SU-DHL-6 (cell line): ENCODE results near the gene VPS11.

Source experiments
- H2AFZ ChIP-seq: fragments of 200-600 bp; sonication (generic); 2 replicates; pipeline ENCODE4 v1.6.1; 2014; ENCODE audit warnings: low read depth, mild to moderate bottlenecking, moderate library complexity, mixed read lengths, antibody characterized with exemption, low read length; ENCODE audit not compliant: severe bottlenecking
- H3F3A ChIP-seq: fragments of 200-600 bp; shearing (Covaris generic); 2 replicates; pipeline ENCODE4 v1.6.0; 2016; ENCODE audit warnings: antibody characterized with exemption, mild to moderate bottlenecking; ENCODE audit not compliant: insufficient read depth
- H3K27ac ChIP-seq: fragments of 200-600 bp; sonication (generic); 2 replicates; pipeline ENCODE4 v1.5.1; 2016; ENCODE audit warnings: low read depth, mild to moderate bottlenecking, low read length, moderate library complexity, mixed read lengths
- H3K27me3 ChIP-seq: fragments of 200-600 bp; sonication (generic), shearing (Covaris generic); 2 replicates; pipeline ENCODE4 v1.6.0; 2014; ENCODE audit warnings: mild to moderate bottlenecking, low read length
- H3K36me3 ChIP-seq: fragments of 200-600 bp; sonication (generic); 2 replicates; pipeline ENCODE4 v1.6.1; 2014; ENCODE audit warnings: mild to moderate bottlenecking, low read length, mixed read lengths
- H3K4me2 ChIP-seq: fragments of 300-600, 200-600 bp; shearing (Covaris generic), sonication (generic); 2 replicates; pipeline ENCODE4 v1.6.0; 2014; ENCODE audit warnings: low read length, low read depth, mild to moderate bottlenecking; ENCODE audit not compliant: poor library complexity, severe bottlenecking
- H3K4me3 ChIP-seq: fragments of 200-600 bp; sonication (generic); 2 replicates; pipeline ENCODE4 v1.5.1; 2014; ENCODE audit warnings: antibody characterized with exemption, low read length, mild to moderate bottlenecking, mixed read lengths; ENCODE audit not compliant: insufficient read depth, poor library complexity, severe bottlenecking
- H3K79me2 ChIP-seq: fragments of 200-600 bp; sonication (generic); 2 replicates; pipeline ENCODE4 v1.6.1; 2014; ENCODE audit warnings: mild to moderate bottlenecking, low read length, moderate library complexity; ENCODE audit not compliant: insufficient read depth
- H3K9ac ChIP-seq: fragments of 200-600 bp; sonication (generic); 2 replicates; pipeline ENCODE4 v1.7.0; 2014; ENCODE audit warnings: mild to moderate bottlenecking, low read length
- H3K9me2 ChIP-seq: fragments of 200-600 bp; sonication (generic); replicated peaks from 2 replicates; pipeline ENCODE4 v1.6.1; 2014; ENCODE audit warnings: low read length; ENCODE audit not compliant: insufficient read depth
- H3K9me3 ChIP-seq: fragments of 200-600 bp; sonication (generic); 2 replicates; pipeline ENCODE4 v1.6.1; 2014; ENCODE audit warnings: low read length, mixed read lengths; ENCODE audit not compliant: insufficient read depth
- H4K20me1 ChIP-seq: fragments of 200-600 bp; sonication (generic); 2 replicates; pipeline ENCODE4 v1.6.1; 2014; ENCODE audit warnings: low read depth, mild to moderate bottlenecking, antibody characterized with exemption, low read length, moderate library complexity, mixed read lengths
- EZH2phosphoT487 ChIP-seq: fragments of 200-600 bp; sonication (generic), shearing (Covaris generic); conservative IDR thresholded peaks from 2 replicates; pipeline ENCODE4 v1.6.1; 2018; ENCODE audit warnings: mild to moderate bottlenecking, antibody characterized with exemption, low read length, moderate library complexity, mixed read lengths
- TF ChIP-seq, protein P1 (sequence below): fragments of 200-600 bp; sonication (generic); IDR thresholded peaks from one replicate; pipeline ENCODE4 v1.5.1; 2017; ENCODE audit warnings: antibody characterized with exemption, mild to moderate bottlenecking, low read length, moderate library complexity; ENCODE audit not compliant: insufficient read depth, poor library complexity, severe bottlenecking

The VPS11 gene

DNA sequence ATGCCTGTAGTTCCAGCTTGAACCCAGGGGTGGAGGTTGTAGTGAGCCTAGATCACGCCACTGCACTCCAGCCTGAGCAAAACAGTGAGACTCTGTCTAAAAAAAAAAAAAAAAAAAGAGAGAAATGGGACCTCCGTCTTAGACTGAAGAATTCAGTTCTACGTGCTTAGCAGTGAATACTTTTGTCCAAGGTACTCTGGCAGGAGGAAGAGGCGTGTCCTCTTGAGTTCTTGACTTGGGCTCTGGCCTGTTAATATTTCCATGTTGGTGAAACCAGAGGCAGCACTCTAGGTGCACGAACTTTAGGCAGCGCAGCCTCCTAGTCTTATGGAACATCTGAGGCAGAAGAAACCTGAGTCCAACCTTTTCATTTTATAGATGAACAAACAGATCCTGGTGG is 19.5 kb downstream of the VPS11 start:
- TF ChIP-seq EZH2phosphoT487: no peak
- TF ChIP-seq, protein P1, sequence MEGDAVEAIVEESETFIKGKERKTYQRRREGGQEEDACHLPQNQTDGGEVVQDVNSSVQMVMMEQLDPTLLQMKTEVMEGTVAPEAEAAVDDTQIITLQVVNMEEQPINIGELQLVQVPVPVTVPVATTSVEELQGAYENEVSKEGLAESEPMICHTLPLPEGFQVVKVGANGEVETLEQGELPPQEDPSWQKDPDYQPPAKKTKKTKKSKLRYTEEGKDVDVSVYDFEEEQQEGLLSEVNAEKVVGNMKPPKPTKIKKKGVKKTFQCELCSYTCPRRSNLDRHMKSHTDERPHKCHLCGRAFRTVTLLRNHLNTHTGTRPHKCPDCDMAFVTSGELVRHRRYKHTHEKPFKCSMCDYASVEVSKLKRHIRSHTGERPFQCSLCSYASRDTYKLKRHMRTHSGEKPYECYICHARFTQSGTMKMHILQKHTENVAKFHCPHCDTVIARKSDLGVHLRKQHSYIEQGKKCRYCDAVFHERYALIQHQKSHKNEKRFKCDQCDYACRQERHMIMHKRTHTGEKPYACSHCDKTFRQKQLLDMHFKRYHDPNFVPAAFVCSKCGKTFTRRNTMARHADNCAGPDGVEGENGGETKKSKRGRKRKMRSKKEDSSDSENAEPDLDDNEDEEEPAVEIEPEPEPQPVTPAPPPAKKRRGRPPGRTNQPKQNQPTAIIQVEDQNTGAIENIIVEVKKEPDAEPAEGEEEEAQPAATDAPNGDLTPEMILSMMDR: no peak
- H3K79me2 ChIP-seq: peaks cover 11% of the 10 kb centered on the region
- H3K4me3 ChIP-seq: no peak overlapping the region
- no peaks in the 10 kb centered on the region for H3K9me2 ChIP-seq
- no peaks in the 10 kb centered on the region for H3K9me3 ChIP-seq
- H3K9ac ChIP-seq: no peak overlapping the region
- H4K20me1 ChIP-seq: no peaks in the 10 kb centered on the region
- peaks cover 30% of the 10 kb centered on the region for H3F3A ChIP-seq
- no peaks in the 10 kb centered on the region for H3K36me3 ChIP-seq
- H3K27me3 ChIP-seq: no peaks in the 10 kb centered on the region
- no peak overlapping the region for H3K4me2 ChIP-seq
- no peak overlapping the region for H3K27ac ChIP-seq
- no peak overlapping the region for H2AFZ ChIP-seq

DNA sequence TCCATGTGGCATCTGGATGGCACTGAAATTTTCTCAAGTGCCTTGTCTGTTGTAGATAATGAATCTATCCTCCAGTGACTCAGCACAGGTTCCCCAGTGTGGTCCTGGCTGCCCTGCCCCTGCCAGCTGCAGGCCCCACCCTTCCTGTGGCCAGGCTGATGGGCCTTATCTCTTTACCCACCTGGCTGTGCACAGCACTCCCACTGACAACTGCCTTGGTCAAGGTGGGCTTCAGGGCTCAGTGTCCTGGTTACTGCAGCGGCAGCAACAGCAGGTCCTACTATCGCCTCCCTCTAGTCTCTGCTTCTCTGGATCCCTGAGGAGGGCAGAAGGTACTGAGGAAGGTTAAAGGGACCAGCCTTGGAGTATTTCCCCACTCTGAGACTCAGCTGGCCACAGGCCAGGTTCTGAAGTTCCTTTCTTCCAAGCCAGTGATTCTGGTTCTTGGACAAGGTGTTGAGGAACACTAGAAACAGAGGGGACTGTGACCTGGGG is 20.2 kb downstream of the VPS11 start:
- H3K9ac ChIP-seq: no peak overlapping the region
- peaks cover 11% of the 10 kb centered on the region for H3K79me2 ChIP-seq
- H3K4me2 ChIP-seq: no peak overlapping the region
- H3K36me3 ChIP-seq: no peaks in the 10 kb centered on the region
- no peaks in the 10 kb centered on the region for H4K20me1 ChIP-seq
- H3K27ac ChIP-seq: no peak overlapping the region
- H3F3A ChIP-seq: peaks cover 36% of the 10 kb centered on the region
- H3K9me3 ChIP-seq: no peaks in the 10 kb centered on the region
- TF ChIP-seq, protein P1: no peak
- no peak for TF ChIP-seq EZH2phosphoT487
- H3K9me2 ChIP-seq: no peaks in the 10 kb centered on the region
- no peak overlapping the region for H2AFZ ChIP-seq
- H3K4me3 ChIP-seq: no peak overlapping the region
- no peaks in the 10 kb centered on the region for H3K27me3 ChIP-seq

DNA sequence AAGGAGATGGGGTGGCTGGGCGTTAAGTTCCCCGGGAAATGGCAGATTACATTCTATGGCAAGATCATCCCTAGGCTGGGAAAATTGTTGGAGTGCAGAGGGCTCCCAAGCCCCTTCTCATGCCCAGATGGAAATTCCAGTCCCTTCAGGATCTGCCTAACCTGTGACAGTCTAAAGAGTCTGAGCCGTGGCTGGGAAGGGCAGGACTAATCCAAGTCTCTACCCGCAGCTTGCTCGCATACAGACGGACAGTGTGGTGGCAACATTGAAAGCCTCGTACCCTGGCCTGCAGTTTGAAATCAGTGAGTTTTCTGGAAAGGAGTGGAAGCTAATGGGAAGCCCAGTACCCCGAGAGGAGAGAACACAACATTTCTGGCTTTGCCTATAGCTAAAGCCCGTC is 20.8 kb downstream of the VPS11 start:
- no peak overlapping the region for H2AFZ ChIP-seq
- H4K20me1 ChIP-seq: no peaks in the 10 kb centered on the region
- H3K4me3 ChIP-seq: no peak overlapping the region
- H3K9me3 ChIP-seq: no peaks in the 10 kb centered on the region
- H3K36me3 ChIP-seq: peaks cover 6% of the 10 kb centered on the region; the same call in 1 of the 2 replicates
- H3K4me2 ChIP-seq: no peak overlapping the region
- H3K79me2 ChIP-seq: peaks cover 16% of the 10 kb centered on the region
- H3K27ac ChIP-seq: no peak overlapping the region
- H3K9ac ChIP-seq: no peak overlapping the region
- no peaks in the 10 kb centered on the region for H3K27me3 ChIP-seq
- no peaks in the 10 kb centered on the region for H3K9me2 ChIP-seq
- TF ChIP-seq, protein P1: no peak
- TF ChIP-seq EZH2phosphoT487: no peak
- H3F3A ChIP-seq: peaks cover 39% of the 10 kb centered on the region

DNA sequence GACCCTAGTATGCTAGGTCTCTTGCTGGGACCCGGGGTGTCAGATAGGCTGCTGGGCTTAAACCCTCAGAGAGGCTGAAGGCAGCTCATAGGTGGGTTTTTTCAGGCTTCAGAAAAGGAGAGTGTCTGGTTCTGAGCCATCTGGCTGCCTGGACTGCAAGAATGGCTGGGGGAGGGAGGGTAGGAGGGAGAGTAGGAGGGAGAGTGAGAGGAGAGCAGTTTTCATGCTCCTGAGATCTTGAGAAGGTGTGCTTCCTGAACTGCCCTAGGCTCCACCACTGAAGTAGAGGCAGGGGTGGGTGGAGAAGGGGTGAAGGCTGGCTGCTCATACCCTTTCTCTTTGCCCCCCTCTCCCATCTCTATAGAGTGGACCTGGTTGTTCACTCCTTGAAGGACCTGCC is 21.7 kb downstream of the VPS11 start:
- no peak for TF ChIP-seq EZH2phosphoT487
- TF ChIP-seq, protein P1: no peak
- no peaks in the 10 kb centered on the region for H3K9me2 ChIP-seq
- peaks cover 48% of the 10 kb centered on the region for H3F3A ChIP-seq
- H3K9ac ChIP-seq: no peak overlapping the region
- H3K9me3 ChIP-seq: no peaks in the 10 kb centered on the region
- H3K27me3 ChIP-seq: no peaks in the 10 kb centered on the region
- peaks cover 4% of the 10 kb centered on the region; the same call in 1 of the 2 replicates for H4K20me1 ChIP-seq
- peaks cover 15% of the 10 kb centered on the region for H3K36me3 ChIP-seq
- H3K4me3 ChIP-seq: no peak overlapping the region
- H2AFZ ChIP-seq: no peak overlapping the region
- H3K79me2 ChIP-seq: peaks cover 25% of the 10 kb centered on the region
- H3K27ac ChIP-seq: no peak overlapping the region
- no peak overlapping the region for H3K4me2 ChIP-seq
